ENCODE data around the gene MAGI2. TPM values are rescaled to one million over a fixed set of nuclear protein-coding genes. Genes with fewer than 3 reads are reported as not detected.

MAGI2 gene
- total RNA-seq, 3 donors from 2014 or later: 9.8 to 22.7 (median 20.2) TPM

- Histone ChIP-seq H3K36me3 (no peaks in the 10 kb centered on the region), H3K9me3 (no peaks in the 10 kb centered on the region), H3K4me1 (no peaks in the 10 kb centered on the region), H3K27me3 (no peaks in the 10 kb centered on the region), H3K4me3 (no peak overlapping the region), H3K27ac (no peak overlapping the region)
- DNase-seq (ENCODE audit: low spot score in 2 of 2): no peak
- TF ChIP-seq CTCF (IDR thresholded peaks at IDR 0.05): no peak
- intact Hi-C loops (cut with DNase I; ENCODE audit: low total_unique reads): no loop called here
These were observed 194.6 kb downstream of the MAGI2 start for GRCh38 chr7:79258826-79259225.

- TF ChIP-seq POLR2AphosphoS5 (IDR thresholded peaks at IDR 0.05) (no peak), CTCF (IDR thresholded peaks at IDR 0.05) (no peak), POLR2A (IDR thresholded peaks at IDR 0.05) (no peak)
- intact Hi-C loops (cut with DNase I; ENCODE audit: low total_unique reads): no loop called here
- Histone ChIP-seq H3K27me3 (no peaks in the 10 kb centered on the region), H3K9me3 (no peaks in the 10 kb centered on the region), H3K36me3 (no peaks in the 10 kb centered on the region), H3K27ac (no peak overlapping the region), H3K4me1 (no peaks in the 10 kb centered on the region), H3K4me3 (no peak overlapping the region)
- no peak for DNase-seq (ENCODE audit: low spot score in 2 of 2)
These were observed 195.5 kb downstream of the MAGI2 start for GRCh38 chr7:79257959-79258358.

- no peak for TF ChIP-seq POLR2A (IDR thresholded peaks at IDR 0.05)
- TF ChIP-seq CTCF (IDR thresholded peaks at IDR 0.05): no peak
- no peak for TF ChIP-seq POLR2AphosphoS5 (IDR thresholded peaks at IDR 0.05)
- no peak overlapping the region for H3K4me3 ChIP-seq
- no peaks in the 10 kb centered on the region for H3K4me1 ChIP-seq
- DNase-seq (ENCODE audit: low spot score in 2 of 2): no peak
- no peaks in the 10 kb centered on the region for H3K27me3 ChIP-seq
- intact Hi-C loops (cut with DNase I; ENCODE audit: low total_unique reads): no loop called here
- H3K36me3 ChIP-seq: no peaks in the 10 kb centered on the region
- H3K27ac ChIP-seq: no peak overlapping the region
- peaks cover 0 to 5% of the 10 kb centered on the region in 2 donors for H3K9me3 ChIP-seq
These were observed 207.7 kb downstream of the MAGI2 start for GRCh38 chr7:79245623-79246249.

DNA sequence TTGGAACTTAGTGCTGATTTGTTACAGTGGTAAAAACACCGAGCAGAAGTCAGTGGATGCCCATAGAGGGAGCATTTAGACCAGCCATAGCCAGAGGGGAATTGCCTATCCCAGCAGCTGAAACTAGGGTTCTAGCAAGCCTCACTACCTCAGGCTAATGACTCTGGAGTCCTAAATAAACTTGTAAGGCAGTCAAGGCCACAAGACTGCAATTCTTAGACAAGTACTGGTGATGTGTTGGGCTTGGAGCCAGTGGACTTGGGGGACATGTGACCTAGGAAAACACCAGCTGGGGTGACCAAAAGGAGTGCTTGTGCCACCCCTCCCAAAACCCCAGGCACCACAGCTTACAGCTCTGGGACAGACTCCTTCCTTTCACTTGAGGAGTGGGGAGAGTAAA lies 209.0 kb downstream of the MAGI2 start:
- no peaks in the 10 kb centered on the region for H3K27me3 ChIP-seq
- no peaks in the 10 kb centered on the region for H3K4me1 ChIP-seq
- H3K36me3 ChIP-seq: no peaks in the 10 kb centered on the region
- intact Hi-C loops (cut with DNase I; ENCODE audit: low total_unique reads): no loop called here
- TF ChIP-seq POLR2A (IDR thresholded peaks at IDR 0.05) (no peak), CTCF (IDR thresholded peaks at IDR 0.05) (no peak), POLR2AphosphoS5 (IDR thresholded peaks at IDR 0.05) (no peak)
- peaks cover 0 to 5% of the 10 kb centered on the region in 2 donors for H3K9me3 ChIP-seq
- H3K27ac ChIP-seq: no peak overlapping the region
- DNase-seq (ENCODE audit: low spot score in 2 of 2): no peak
- no peak overlapping the region for H3K4me3 ChIP-seq

GRCh38 chr7:79241288-79242060 lies 212.0 kb downstream of the MAGI2 start:
- no peak for DNase-seq (ENCODE audit: low spot score in 2 of 2)
- Histone ChIP-seq H3K27me3 (no peaks in the 10 kb centered on the region), H3K4me3 (no peak overlapping the region), H3K27ac (peak overlapping the region in 1 of 2 donors; percentile 5), H3K36me3 (no peaks in the 10 kb centered on the region), H3K4me1 (no peaks in the 10 kb centered on the region), H3K9me3 (no peaks in the 10 kb centered on the region)
- TF ChIP-seq CTCF (IDR thresholded peaks at IDR 0.05) (no peak), POLR2AphosphoS5 (IDR thresholded peaks at IDR 0.05) (no peak), POLR2A (IDR thresholded peaks at IDR 0.05) (no peak)
- intact Hi-C loops (cut with DNase I; ENCODE audit: low total_unique reads): no loop called here

All from breast epithelium (tissue), 4 donors.